Measurements from ENCODE around the gene CHD6.

DNA sequence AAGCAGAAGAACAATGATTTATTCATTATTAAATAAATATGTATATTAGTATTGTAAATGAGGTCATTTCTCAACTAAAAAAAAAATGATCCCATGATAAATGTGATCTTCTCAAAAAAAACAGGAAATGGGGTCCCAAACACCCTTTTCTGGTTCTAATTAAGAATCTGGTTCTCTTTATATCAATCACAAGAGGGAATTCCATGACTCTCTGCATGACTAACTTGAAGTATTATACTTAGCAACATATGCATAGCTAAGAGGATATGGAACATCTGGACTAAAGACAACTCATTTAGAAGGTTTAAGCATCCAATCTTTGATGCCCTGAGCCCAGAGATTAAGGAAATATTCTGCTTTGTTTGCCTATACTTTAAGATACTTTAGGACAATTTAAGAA, 161.8 kb downstream of the CHD6 start:
- TF ChIP-seq, protein P1, sequence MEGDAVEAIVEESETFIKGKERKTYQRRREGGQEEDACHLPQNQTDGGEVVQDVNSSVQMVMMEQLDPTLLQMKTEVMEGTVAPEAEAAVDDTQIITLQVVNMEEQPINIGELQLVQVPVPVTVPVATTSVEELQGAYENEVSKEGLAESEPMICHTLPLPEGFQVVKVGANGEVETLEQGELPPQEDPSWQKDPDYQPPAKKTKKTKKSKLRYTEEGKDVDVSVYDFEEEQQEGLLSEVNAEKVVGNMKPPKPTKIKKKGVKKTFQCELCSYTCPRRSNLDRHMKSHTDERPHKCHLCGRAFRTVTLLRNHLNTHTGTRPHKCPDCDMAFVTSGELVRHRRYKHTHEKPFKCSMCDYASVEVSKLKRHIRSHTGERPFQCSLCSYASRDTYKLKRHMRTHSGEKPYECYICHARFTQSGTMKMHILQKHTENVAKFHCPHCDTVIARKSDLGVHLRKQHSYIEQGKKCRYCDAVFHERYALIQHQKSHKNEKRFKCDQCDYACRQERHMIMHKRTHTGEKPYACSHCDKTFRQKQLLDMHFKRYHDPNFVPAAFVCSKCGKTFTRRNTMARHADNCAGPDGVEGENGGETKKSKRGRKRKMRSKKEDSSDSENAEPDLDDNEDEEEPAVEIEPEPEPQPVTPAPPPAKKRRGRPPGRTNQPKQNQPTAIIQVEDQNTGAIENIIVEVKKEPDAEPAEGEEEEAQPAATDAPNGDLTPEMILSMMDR (IDR thresholded peaks at IDR 0.05) = no peak
- no peak for TF ChIP-seq POLR2A (IDR thresholded peaks at IDR 0.05)

All from uterus (tissue), 2 donors.